HepG2 (cell line): Measurements from ENCODE around the gene HELZ2. TPM values are rescaled to one million over a fixed set of nuclear protein-coding genes. Genes with fewer than 3 reads are reported as not detected.
A peak's percentile ranks its signal among the peaks of the same experiment; 100 is the strongest.

Source experiments
- CCDC6 ChIP-seq: sonication (generic); formaldehyde crosslinking; IDR thresholded peaks from 2 replicates; pipeline ENCODE4 v1.8.1; 2022; ENCODE audit warnings: mild to moderate bottlenecking, missing genetic modification reagents, moderate library complexity
- CREM ChIP-seq, 2 experiments: sonication (generic) in 1 of 2; formaldehyde crosslinking in 1 of 2; IDR thresholded peaks; 2 replicates each; pipeline versions ENCODE4 v1.4.0 to v1.6.1; 2016 to 2020; ENCODE audit warnings: antibody characterized with exemption in 1 of 2, mild to moderate bottlenecking in 1 of 2, missing genetic modification reagents in 1 of 2
- EED ChIP-seq: sonication (generic); formaldehyde crosslinking; IDR thresholded peaks from 2 replicates; pipeline ENCODE4 v1.5.0; 2020; ENCODE audit warnings: mild to moderate bottlenecking, missing genetic modification reagents
- KLF12 ChIP-seq: sonication (generic); formaldehyde crosslinking; IDR thresholded peaks from 2 replicates; pipeline ENCODE4 v1.4.0; 2020; ENCODE audit warnings: missing genetic modification reagents, borderline replicate concordance
- KLF6 ChIP-seq: IDR thresholded peaks from 2 replicates; pipeline ENCODE4 v1.8.0; 2016; ENCODE audit warnings: missing biosample characterization, missing genetic modification reagents
- NR2F2 ChIP-seq: IDR thresholded peaks from 2 replicates; pipeline ENCODE4 v1.6.1; 2012; ENCODE audit warnings: low read depth, inconsistent platforms, borderline replicate concordance
- PPARG ChIP-seq: conservative IDR thresholded peaks from 2 replicates; pipeline ENCODE4 v1.6.1; 2016; ENCODE audit warnings: missing biosample characterization, missing genetic modification reagents
- PRPF4 ChIP-seq: fragments of 200-400 bp; formaldehyde crosslinking; IDR thresholded peaks from 2 replicates; pipeline ENCODE4 v1.6.1; 2016; ENCODE audit warnings: low read length, low read depth; ENCODE audit not compliant: poor library complexity, severe bottlenecking
- SATB2 ChIP-seq: sonication (generic); formaldehyde crosslinking; IDR thresholded peaks from 2 replicates; pipeline ENCODE4 v1.5.0; 2020; ENCODE audit warnings: missing genetic modification reagents
- SNAI1 ChIP-seq: sonication (generic); formaldehyde crosslinking; IDR thresholded peaks from 2 replicates; pipeline ENCODE4 v1.5.0; 2020; ENCODE audit warnings: mild to moderate bottlenecking, missing genetic modification reagents, borderline replicate concordance
- ZNF614 ChIP-seq: IDR thresholded peaks from 2 replicates; pipeline ENCODE4 v1.6.1; 2018; ENCODE audit warnings: missing biosample characterization, missing genetic modification reagents, inconsistent platforms, borderline replicate concordance
- polyA plus RNA-seq, 8 experiments: library from polyadenylated mRNA; depleted of rRNA in 3 of 8; stranded (reverse) in 7 of 8; unstranded in 1 of 8; fragments of >200 nt; fragmentation: Illumina TruSeq in 4 of 8; extraction: Trizol in 4 of 8; gene quantifications; 2 replicates each; pipeline versions ENCODE4 v1.2.1 to v1.2.3, GENCODE V29; 2011 to 2016; ENCODE audit warnings: low read depth in 4 of 8, missing spikeins in 1 of 8, mixed read lengths in 1 of 8; ENCODE audit not compliant: insufficient read depth in 1 of 8
- total RNA-seq, 5 experiments: library from RNA; depleted of rRNA; stranded (reverse); fragments of >200 nt; fragmentation: Illumina TruSeq; extraction: Trizol; gene quantifications; 2 replicates each; pipeline ENCODE4 v1.2.3, GENCODE V29; 2016; ENCODE audit warnings: low read depth in 1 of 5
- TF ChIP-seq, protein P1 (sequence below), 2 experiments: sonication (generic) in 1 of 2; formaldehyde crosslinking in 1 of 2; IDR thresholded peaks; 2 replicates each; pipeline versions ENCODE4 v1.4.0 to v1.6.1; 2016 to 2020; ENCODE audit warnings: borderline replicate concordance in 1 of 2, low read depth in 1 of 2, mild to moderate bottlenecking in 1 of 2, missing genetic modification reagents in 1 of 2
- TF ChIP-seq, protein P2 (sequence below): sonication (generic); formaldehyde crosslinking; IDR thresholded peaks from 2 replicates; pipeline ENCODE4 v1.5.0; 2020; ENCODE audit warnings: mild to moderate bottlenecking, missing genetic modification reagents, borderline replicate concordance
- TF ChIP-seq, protein P3 (sequence below): sonication (generic); formaldehyde crosslinking; IDR thresholded peaks from 2 replicates; pipeline ENCODE4 v1.4.0; 2020; ENCODE audit warnings: missing genetic modification reagents
- TF ChIP-seq, protein P4 (sequence below): sonication (generic); formaldehyde crosslinking; IDR thresholded peaks from 2 replicates; pipeline ENCODE4 v1.4.0; 2020; ENCODE audit warnings: missing genetic modification reagents, borderline replicate concordance

The HELZ2 gene
- total and polyA plus RNA-seq, 2 of the 13 experiments (the other 11 are each of a cell fraction or from before 2014, with no cell fraction given): 9.6 to 10.1 TPM

DNA sequence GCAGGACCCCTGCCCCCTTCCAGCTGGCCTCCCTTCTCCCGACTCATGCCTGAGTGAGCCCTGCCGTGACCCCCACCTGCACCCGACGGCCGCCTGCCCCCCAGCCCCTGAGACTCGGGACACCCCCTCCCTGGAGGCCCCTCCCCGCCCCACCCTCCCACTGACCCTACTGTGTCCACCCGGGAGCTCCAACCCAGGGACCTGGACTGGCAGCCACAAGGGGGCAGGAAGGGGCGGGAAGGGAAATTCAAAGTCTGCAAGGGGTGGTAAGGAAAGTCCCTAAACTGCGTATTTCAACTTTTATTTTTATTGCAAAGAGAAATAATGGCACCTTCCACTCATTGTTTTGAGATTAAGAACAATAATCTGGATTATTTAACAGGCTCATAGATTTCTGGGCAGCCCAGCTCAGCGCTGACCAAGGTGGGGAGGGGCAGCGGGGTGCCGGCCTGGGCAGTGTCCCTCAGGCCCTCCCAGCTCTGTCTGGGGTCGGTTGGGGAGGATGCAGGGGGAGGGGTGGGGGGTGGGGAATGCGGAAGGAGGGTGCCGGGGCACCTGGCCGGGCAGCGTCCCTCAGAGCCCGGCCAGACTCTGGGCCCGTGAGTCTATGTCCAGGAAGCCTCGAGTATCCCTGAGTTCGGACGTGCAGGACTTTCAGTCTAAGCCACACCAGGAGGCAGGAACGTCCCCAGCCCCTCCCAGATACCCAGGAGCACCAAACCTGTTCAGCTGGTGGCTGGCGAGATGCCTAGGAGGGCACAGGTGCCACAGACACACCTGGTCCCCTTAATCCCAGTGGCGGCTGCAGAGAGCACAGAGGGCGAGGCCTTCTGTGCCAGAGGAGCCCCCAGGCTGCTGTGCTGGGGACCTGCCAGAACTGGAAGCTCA lies 35.6 kb downstream of the HELZ2 start (continued):
- TF ChIP-seq, protein P1, sequence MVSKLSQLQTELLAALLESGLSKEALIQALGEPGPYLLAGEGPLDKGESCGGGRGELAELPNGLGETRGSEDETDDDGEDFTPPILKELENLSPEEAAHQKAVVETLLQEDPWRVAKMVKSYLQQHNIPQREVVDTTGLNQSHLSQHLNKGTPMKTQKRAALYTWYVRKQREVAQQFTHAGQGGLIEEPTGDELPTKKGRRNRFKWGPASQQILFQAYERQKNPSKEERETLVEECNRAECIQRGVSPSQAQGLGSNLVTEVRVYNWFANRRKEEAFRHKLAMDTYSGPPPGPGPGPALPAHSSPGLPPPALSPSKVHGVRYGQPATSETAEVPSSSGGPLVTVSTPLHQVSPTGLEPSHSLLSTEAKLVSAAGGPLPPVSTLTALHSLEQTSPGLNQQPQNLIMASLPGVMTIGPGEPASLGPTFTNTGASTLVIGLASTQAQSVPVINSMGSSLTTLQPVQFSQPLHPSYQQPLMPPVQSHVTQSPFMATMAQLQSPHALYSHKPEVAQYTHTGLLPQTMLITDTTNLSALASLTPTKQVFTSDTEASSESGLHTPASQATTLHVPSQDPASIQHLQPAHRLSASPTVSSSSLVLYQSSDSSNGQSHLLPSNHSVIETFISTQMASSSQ (IDR thresholded peaks at IDR 0.05; ENCODE audit: low read depth): no peak
- TF ChIP-seq, protein P1 (CRISPR knock-in tag; IDR thresholded peaks at IDR 0.05; ENCODE audit: borderline replicate concordance): 0 out of 2 replicates have a peak, but pooled peaks have one; percentile 2
- TF ChIP-seq, protein P2, sequence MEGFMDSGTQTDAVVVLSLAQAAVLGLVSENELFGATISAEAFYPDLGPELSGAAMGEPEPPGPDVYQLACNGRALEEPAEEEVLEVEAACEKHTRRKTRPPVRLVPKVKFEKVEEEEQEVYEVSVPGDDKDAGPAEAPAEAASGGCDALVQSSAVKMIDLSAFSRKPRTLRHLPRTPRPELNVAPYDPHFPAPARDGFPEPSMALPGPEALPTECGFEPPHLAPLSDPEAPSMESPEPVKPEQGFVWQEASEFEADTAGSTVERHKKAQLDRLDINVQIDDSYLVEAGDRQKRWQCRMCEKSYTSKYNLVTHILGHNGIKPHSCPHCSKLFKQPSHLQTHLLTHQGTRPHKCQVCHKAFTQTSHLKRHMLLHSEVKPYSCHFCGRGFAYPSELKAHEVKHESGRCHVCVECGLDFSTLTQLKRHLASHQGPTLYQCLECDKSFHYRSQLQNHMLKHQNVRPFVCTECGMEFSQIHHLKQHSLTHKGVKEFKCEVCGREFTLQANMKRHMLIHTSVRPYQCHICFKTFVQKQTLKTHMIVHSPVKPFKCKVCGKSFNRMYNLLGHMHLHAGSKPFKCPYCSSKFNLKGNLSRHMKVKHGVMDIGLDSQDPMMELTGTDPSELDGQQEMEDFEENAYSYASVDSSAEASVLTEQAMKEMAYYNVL (CRISPR knock-in tag): no peak
- 0 out of 2 replicates have a peak, but pooled peaks have one; percentile 9 for TF ChIP-seq CCDC6
- TF ChIP-seq NR2F2: 0 out of 2 replicates have a peak, but pooled peaks have one; percentile 4
- 0 out of 2 replicates have a peak, but pooled peaks have one; percentile 38 for TF ChIP-seq SATB2 (CRISPR knock-in tag)
- no peak for TF ChIP-seq SNAI1 (CRISPR knock-in tag)
- no peak for TF ChIP-seq EED (CRISPR knock-in tag)
- peak; percentile 16 for TF ChIP-seq KLF12 (CRISPR knock-in tag)
- no peak for TF ChIP-seq KLF6
- TF ChIP-seq PPARG (CRISPR knock-in tag): no peak
- TF ChIP-seq ZNF614 (CRISPR knock-in tag): no peak
- TF ChIP-seq, protein P3, sequence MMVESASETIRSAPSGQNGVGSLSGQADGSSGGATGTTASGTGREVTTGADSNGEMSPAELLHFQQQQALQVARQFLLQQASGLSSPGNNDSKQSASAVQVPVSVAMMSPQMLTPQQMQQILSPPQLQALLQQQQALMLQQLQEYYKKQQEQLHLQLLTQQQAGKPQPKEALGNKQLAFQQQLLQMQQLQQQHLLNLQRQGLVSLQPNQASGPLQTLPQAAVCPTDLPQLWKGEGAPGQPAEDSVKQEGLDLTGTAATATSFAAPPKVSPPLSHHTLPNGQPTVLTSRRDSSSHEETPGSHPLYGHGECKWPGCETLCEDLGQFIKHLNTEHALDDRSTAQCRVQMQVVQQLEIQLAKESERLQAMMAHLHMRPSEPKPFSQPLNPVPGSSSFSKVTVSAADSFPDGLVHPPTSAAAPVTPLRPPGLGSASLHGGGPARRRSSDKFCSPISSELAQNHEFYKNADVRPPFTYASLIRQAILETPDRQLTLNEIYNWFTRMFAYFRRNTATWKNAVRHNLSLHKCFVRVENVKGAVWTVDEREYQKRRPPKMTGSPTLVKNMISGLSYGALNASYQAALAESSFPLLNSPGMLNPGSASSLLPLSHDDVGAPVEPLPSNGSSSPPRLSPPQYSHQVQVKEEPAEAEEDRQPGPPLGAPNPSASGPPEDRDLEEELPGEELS (CRISPR knock-in tag): 0 out of 2 replicates have a peak, but pooled peaks have one; percentile 6
- TF ChIP-seq PRPF4: no peak
- no peak for TF ChIP-seq CREM (IDR thresholded peaks at IDR 0.05)
- no peak for TF ChIP-seq CREM (CRISPR knock-in tag; IDR thresholded peaks at IDR 0.05)
- TF ChIP-seq, protein P4, sequence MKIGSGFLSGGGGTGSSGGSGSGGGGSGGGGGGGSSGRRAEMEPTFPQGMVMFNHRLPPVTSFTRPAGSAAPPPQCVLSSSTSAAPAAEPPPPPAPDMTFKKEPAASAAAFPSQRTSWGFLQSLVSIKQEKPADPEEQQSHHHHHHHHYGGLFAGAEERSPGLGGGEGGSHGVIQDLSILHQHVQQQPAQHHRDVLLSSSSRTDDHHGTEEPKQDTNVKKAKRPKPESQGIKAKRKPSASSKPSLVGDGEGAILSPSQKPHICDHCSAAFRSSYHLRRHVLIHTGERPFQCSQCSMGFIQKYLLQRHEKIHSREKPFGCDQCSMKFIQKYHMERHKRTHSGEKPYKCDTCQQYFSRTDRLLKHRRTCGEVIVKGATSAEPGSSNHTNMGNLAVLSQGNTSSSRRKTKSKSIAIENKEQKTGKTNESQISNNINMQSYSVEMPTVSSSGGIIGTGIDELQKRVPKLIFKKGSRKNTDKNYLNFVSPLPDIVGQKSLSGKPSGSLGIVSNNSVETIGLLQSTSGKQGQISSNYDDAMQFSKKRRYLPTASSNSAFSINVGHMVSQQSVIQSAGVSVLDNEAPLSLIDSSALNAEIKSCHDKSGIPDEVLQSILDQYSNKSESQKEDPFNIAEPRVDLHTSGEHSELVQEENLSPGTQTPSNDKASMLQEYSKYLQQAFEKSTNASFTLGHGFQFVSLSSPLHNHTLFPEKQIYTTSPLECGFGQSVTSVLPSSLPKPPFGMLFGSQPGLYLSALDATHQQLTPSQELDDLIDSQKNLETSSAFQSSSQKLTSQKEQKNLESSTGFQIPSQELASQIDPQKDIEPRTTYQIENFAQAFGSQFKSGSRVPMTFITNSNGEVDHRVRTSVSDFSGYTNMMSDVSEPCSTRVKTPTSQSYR (CRISPR knock-in tag): peak; percentile 33; the same call in 1 of the 2 replicates
